CMK (cell line): ENCODE measurements around the gene GSG1L.

Source experiments
- DNase-seq: peaks from one replicate; pipeline ENCODE4 v3.0.0-alpha.2; 2010; ENCODE audit warnings: low read depth

Gene GSG1L

DNA sequence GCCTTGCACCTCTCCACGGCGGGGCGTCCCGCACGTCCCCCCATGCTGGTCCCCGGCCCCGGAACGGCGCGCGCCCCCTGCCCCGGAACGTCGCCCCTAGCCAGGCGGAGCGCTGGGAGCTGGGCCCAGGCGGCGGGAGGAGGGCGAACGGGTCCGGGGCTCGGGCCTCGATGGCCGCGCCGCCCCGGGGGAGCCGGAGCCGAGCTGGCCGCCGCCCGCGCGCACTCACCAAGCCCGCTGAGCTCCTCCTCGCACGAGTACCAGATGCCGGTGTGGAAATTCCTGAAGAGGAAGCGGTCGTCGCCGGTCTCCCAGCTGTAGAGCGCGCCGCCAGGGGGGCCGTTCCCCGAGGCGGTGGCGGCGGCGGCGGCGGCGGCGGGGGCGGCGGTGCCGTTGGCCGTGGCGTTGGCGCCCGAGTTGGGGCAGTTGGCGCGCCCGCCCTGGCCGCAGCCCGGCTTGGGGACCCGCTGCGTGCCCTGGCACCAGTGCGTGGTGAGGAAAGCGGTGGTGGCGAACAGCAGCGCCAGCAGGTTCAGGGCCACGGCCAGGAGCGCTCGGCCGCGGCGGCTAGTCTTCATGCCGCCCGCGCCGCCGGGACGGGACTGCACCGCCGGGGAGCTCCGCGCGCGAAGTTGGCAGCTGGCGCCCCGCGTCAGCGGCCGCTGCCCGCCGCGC lies 530 bp downstream of the GSG1L start:
- no peak for DNase-seq

- DNase-seq: no peak
These were observed 1.2 kb downstream of the GSG1L start for GRCh38 chr16:28062261-28062846.

- no peak for DNase-seq
These were observed 2.0 kb downstream of the GSG1L start for GRCh38 chr16:28061352-28062101.

DNA sequence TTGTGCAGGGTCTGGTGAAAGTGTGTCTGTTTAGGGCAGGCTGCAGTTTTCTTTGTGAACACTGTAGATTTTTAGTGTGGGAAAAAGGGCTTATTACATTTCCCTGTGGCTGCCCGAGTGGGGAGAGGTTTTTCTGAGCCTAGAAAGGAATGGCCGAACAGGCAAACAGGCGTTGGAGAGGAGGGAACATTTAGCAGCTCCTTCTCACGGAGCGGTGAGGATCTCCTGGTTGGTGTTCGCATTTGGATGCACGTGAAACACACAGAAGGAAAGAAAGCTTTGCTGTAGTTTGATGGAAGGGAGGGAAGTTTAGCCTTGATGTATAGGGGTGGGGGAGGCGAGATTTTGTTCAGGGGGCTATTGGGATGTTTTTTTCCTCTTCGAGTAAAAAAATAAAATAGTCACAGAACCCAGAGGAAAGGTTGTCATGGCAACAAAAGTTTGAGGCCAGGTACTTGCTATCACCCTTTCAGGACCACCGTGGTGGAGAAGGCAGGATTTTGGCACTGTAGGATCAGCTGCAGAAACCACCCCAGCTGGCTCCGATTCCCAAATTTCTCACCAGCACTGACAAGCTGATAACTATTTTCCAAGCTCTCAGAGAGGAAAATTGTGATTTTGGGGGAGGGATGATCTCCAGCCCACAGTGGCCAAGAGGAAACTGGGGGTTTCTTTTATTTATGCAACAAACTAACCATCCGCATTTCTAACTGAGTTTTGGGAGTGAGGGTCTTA lies 3.5 kb downstream of the GSG1L start:
- no peak for DNase-seq

DNA sequence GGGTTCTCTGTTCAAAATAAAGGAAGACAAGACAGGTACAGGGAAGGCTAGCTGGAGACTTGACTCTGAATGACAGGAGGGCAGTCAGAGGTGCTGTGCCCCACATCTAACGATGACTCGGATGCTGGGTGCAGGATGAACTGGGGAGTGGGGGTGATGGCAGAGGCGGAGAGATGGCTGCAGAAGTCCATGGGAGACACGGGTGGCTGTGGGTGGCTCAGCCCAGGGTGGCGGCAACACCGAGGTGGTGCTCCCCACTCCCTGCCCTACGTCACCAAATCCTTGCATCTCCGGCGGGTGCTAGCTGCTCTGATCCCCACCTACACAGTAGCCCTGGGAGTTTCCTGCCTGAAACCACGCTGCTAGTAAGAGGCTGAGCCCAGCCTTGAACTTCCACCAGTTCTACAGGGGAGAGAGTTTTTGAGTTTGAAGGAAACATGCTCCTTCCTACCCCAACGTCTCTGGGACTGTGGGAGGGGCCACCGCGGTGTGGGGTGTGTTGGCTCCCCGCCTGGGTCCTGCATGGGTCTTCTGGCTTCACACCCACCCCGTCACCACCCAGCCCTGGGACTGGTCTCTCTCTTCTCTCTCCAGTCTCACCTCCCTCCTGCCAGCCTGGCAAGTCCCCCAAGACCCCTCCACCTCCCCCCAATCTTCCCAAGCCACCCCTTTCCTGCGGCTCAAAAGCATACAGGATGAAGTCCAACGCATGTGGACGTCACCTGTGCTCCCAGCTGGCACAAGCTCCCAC lies 4.5 kb downstream of the GSG1L start:
- no peak for DNase-seq

DNA sequence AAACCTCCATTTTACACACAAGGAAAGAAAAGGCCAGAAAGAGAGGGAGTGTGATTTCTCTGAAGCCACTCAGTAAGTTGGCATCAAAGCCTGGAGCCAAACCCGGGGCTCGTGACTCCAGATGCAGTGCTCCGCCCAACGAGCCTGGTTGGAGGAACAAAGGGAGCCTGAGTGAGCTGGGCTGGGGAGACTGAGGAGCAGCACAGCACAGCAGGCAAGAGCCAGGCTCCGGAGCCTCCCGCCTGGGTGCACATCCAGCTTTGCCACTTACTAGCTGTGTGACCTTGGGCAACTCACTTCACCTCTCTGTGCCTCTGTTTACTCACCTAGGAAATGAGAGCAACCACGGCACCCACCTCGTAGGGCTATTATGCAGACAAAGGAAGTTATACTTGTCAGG lies 5.6 kb downstream of the GSG1L start:
- no peak for DNase-seq

DNA sequence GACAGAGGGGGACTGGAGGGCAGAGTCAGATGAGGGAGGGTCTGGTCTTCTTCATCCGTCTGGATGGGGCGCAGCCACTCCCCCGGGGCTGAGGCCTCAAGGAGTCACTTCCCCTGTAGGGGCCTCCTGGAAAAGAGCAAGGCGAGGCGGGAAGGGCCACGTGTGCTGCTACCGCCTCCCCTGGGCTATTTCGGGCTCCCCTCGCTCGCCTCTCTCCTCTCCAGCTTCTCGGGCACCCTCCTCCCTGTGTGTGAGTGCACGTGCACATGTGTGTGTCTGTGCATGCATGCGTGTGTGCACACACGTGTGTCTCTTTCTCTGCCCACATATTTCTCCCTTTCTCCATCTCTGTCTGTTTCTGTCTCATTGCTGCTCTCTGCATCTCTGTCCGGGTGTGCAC lies 10.1 kb downstream of the GSG1L start:
- no peak for DNase-seq

DNA sequence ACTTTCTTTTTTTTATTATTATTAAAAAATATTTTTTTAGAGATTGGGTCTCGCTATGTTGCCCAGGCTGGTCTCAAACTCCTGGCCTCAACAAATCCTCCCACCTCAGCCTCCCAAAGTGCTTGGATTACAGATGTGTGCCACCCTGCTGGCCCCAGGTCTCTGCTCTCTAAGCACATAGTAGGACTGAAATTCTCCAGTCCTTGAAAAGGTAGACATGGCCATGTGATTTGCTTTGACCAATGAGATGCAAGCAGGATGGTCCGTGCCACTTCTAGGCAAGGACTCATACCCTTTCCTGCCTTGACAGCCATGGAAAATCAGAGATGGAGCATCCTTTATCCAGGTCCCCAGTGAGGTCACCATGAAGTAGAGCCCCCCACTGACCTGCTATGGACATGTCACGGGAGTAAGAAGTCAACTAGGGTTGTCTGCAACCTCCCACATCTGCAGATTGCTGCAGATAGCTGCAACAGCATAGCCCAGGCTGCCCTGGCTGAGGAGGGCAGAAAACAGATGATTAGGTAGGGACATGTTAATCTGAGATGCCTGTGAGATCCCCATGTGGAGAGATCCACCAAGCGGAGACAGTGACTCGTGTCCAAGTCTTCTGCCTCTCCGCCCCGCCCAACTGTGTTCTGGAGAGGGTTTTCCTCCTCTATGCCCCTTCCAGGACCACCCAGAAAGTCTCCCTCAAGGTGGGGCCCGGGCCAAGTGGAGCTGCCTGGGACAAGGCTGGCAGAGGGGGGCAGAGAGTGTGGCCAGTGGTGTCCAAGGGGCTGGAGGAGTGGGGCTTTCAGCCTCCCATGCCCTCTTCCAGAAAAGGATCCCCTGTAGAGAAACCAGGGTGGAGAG lies 11.0 kb downstream of the GSG1L start:
- DNase-seq: no peak

GRCh38 chr16:28051486-28051885 lies 12.0 kb downstream of the GSG1L start:
- DNase-seq: no peak

- no peak for DNase-seq
These were observed 20.7 kb downstream of the GSG1L start for GRCh38 chr16:28042811-28043210.

- DNase-seq: no peak
These were observed 21.9 kb downstream of the GSG1L start for GRCh38 chr16:28041615-28042014.

DNA sequence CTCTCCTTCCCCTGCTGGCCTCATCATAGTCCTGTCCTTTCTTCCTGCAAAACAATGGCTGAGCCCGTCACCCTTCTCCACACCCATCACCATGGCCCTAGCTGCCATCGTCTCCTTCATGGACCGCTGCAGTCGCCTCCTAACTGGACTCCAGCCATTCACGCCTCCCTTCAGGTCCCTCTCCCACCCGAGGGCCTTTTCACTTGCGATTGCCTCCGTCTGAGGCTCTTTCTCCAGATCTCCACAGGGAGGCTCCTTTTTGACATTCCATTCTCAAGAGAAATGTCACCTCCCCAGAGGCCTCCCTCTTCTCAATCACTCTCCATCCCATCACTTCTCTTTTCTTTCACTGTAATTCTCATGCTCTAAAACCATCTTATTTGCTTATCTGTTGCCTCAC lies 23.5 kb downstream of the GSG1L start:
- no peak for DNase-seq

DNA sequence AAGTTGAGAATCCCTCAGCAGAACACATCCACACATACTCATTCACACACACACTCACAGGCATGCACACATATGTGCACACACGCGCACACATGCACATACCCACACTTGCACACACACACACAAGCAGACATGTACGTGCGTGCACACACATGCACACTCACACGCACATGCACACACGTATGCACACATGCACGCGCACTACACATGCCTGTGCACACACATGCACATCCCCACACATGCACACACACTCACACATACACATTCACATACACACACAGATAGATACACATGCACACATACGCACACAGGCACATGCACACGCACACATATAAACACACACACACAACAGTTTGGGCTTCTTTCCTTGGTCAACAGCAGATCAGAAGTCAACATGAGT lies 24.0 kb downstream of the GSG1L start:
- DNase-seq: no peak

- DNase-seq: no peak
These were observed 25.1 kb downstream of the GSG1L start for GRCh38 chr16:28038409-28038808.

GRCh38 chr16:28035866-28036393 lies 27.6 kb downstream of the GSG1L start:
- DNase-seq: no peak

GRCh38 chr16:28033870-28034269 lies 29.6 kb downstream of the GSG1L start:
- no peak for DNase-seq

GRCh38 chr16:28029387-28030002 lies 34.0 kb downstream of the GSG1L start:
- no peak for DNase-seq

GRCh38 chr16:28027055-28027454 lies 36.5 kb downstream of the GSG1L start:
- DNase-seq: no peak

DNA sequence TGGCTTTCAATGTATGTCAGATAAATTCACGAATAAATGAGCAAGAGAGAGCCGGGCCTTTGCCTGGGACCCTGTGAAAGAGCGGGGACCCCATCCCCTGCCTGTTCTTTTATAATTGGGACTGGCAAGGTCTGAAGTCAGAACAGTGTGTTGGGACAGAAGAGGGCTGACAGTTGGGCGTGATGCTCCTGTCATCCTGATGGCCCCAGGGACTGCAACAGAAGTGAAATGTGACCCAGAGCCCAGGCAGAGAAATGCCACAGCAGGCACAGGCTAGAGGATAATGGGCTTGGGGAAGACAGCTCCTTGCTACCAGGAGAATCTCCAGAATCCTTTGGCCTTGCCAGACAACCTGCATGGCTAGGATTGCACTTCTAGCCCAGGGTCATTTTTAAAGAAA lies 37.9 kb downstream of the GSG1L start:
- DNase-seq: no peak

DNA sequence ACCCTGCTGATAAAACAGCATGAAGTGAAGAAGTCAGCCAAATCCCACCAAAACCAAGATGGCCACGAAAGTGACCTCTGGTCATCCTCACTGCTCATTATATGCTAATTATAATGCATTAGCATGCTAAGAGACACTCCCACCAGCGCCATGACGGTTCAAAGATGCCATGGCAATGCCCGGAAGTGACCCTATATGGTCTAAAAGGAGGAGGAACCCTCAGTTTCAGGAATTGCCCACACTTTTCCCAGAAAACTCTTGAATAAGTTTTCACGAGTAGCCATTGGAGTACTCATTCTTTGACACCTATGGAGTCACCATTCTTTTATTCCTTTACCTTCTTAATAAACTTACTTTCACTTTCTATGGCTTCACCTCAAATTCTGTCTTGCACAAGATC lies 44.3 kb downstream of the GSG1L start:
- no peak for DNase-seq
